ENCODE data around the gene RPS3. TPM values are rescaled to one million over a fixed set of nuclear protein-coding genes. Genes with fewer than 3 reads are reported as not detected.
"Not testable (repeated sequence)": the region's sequence is repeated elsewhere in the genome, so short reads cannot be mapped to it uniquely, and the experiment has no call there.

Gene RPS3
- total RNA-seq, 1 donor: 1,703 TPM

DNA sequence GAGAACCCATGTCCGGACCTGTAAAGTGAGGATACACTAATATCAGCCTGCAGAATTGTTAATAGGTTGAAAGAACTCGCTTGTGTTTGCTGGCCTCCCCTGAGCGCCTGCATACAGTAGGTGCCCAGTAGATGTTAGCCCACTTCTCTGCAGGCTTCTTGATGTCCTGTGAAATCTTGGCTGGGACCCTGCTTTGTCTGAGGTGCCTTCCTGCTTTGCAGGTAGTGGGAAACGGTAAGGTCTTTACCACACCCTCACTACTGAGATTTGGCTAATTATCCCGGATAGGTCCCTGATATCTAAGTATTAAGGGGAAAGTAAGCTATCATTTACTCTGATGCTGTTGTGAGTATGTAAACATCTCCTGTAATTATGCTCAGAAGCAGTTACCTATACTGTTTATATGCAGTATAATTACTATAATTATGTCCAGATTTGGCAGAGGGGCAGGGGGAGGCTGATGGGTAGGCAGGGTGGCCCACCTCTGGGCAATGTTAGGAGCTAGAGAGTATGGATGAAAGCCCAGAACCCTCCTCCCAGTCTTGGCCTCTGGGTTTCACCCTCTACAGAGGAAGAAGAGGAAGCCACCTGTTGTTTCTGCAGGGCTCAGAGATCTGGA is 46.6 kb upstream of the RPS3 start:
- DNase-seq (ENCODE audit: low read depth): no peak
- TF ChIP-seq, protein P1, sequence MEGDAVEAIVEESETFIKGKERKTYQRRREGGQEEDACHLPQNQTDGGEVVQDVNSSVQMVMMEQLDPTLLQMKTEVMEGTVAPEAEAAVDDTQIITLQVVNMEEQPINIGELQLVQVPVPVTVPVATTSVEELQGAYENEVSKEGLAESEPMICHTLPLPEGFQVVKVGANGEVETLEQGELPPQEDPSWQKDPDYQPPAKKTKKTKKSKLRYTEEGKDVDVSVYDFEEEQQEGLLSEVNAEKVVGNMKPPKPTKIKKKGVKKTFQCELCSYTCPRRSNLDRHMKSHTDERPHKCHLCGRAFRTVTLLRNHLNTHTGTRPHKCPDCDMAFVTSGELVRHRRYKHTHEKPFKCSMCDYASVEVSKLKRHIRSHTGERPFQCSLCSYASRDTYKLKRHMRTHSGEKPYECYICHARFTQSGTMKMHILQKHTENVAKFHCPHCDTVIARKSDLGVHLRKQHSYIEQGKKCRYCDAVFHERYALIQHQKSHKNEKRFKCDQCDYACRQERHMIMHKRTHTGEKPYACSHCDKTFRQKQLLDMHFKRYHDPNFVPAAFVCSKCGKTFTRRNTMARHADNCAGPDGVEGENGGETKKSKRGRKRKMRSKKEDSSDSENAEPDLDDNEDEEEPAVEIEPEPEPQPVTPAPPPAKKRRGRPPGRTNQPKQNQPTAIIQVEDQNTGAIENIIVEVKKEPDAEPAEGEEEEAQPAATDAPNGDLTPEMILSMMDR (IDR thresholded peaks at IDR 0.05; ENCODE audit: insufficient read depth, low read depth, low read length): no peak
- peak overlapping the region; percentile 76 for H3K4me3 ChIP-seq (ENCODE audit: low read depth, low read length)

DNA sequence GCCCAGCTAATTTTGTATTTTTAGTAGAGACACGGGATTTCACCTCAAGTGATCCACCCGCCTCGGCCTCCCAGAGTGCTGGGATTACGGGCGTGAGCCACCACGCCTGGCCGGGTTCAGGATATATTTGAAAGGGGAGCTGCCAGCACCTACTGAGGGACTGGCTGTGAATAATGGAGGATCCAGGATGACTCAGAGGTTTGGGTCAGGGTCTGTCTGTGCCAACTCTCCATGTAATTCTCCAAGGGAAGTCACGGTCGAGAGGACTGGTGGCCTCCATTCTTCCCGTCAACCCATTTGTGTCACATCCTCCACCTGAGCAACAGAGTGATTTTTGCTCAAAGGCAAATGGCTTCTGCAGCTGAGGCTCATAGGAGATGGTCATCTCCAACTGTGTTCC is 44.3 kb upstream of the RPS3 start:
- TF ChIP-seq, protein P1 (IDR thresholded peaks at IDR 0.05; ENCODE audit: insufficient read depth, low read depth, low read length): no peak
- no peak overlapping the region for H3K4me3 ChIP-seq (ENCODE audit: low read depth, low read length)
- no peak for DNase-seq (ENCODE audit: low read depth)

DNA sequence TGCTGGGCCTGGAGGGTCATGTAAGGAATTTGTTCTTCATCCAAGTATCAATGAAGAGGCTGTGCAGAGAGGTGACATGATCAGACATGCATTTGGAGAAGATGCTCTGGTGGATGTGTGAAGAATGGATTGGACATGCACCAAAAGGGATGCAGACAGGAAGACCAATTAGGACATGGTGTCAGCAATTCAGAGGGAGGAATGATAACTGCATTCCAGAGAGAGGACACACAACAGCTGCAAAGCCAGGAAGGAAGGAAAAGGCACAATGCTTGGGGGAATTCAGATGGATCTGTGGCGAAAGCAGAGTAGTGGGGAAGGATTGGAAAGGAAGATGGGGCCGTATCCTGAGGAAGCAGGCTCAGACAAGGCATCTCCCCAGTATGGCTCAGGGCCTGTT is 42.7 kb upstream of the RPS3 start:
- no peak overlapping the region for H3K4me3 ChIP-seq (ENCODE audit: low read depth, low read length)
- DNase-seq (ENCODE audit: low read depth): peak; percentile 12
- TF ChIP-seq, protein P1 (IDR thresholded peaks at IDR 0.05; ENCODE audit: insufficient read depth, low read depth, low read length): no peak

DNA sequence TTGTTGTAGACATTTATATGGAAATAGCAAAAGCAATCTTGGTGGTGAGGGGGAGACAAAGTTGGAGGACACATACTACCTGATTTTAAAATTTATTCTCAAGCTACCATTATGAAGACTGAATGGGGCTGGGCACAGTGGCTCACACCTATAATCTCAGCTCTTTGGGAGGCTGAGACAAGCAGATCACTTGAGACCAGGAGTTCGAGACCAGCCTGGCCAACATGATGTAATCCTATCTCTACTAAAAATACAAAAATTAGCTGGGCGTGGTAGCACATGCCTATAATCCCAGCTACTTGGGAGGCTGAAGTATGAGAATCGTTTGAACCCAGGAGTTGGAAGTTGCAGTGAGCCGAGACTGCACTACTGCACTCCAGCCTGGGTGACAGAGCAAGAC is 37.0 kb upstream of the RPS3 start:
- not testable (repeated sequence) for H3K4me3 ChIP-seq (ENCODE audit: low read depth, low read length); DNase-seq (ENCODE audit: low read depth)

DNA sequence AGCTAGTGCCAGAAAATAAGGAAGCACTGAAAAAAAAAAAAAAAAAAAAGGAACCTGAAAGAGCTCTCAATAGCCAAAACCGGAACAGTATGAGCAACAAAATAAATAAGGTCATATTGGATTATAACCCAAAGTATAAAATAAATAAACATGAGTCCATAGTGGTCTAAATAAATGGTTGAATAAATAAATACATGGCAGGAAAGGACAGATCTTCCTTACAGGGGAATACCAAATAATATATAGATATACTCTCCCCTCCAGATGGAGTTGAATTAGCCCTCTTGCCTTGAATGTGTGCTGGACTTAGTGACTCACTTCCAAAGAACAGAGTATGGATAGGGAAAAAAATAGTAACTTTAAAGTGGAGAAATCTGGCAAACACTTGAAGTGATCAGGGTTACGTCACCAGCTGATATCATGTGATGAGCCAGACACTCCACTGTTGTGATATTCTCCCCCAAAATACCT is 33.6 kb upstream of the RPS3 start:
- TF ChIP-seq, protein P1 (IDR thresholded peaks at IDR 0.05; ENCODE audit: insufficient read depth, low read depth, low read length): no peak
- no peak overlapping the region for H3K4me3 ChIP-seq (ENCODE audit: low read depth, low read length)
- DNase-seq (ENCODE audit: low read depth): peak; percentile 65

DNA sequence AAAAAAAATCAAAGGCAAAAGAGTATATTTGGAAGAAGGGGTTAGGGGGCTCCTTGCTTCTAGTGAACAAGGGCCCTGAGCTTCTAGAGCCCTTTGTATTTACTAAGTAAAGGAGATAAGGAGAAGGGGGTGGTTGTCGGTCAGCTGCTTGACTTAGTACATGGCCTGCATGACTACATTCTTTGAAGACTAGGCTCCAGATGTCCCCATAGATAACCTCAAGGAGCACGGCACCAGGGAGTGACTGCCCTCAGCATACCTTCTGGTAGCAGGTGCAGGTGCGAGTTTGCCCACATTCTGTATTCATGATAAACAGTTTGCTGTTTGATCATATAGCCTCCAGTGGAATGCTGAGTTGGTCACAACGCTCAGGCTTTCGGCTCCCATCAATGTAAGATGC is 32.5 kb upstream of the RPS3 start:
- DNase-seq (ENCODE audit: low read depth); H3K4me3 ChIP-seq (ENCODE audit: low read depth, low read length): not testable (repeated sequence)

DNA sequence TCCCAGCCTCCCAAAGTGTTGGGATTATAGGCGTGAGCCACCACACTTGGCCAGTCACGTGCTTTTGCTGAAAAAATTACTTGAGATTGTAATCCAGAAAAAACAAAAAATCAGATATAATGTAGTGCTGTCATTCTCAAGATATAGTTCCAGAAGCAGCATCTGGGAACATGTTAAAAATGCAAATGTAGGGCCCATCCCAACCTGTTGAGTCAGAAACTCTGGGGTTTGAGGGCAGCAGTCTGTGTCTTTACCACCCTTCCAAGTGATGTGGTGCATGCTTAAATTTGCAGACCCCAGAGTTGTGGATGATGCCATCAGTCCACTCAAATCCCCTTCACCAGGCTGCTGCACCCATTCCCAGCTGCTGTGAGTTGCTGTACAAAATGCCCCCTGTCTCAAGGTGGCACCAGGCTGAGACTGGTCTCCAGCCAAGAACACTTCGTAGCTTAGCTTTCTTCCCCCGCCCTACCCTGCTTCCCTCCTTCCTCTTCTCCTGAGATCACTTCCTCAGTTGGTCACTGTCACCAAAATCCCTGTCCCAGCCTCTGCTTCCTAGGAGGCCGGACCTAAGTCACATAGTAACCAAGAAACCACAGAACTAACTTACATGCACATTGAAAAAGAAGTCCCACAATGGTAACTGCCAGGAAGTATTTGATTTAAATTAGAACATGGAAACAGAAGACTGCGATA is 29.6 kb upstream of the RPS3 start:
- H3K4me3 ChIP-seq (ENCODE audit: low read depth, low read length): no peak overlapping the region
- DNase-seq (ENCODE audit: low read depth): no peak
- TF ChIP-seq, protein P1 (IDR thresholded peaks at IDR 0.05; ENCODE audit: insufficient read depth, low read depth, low read length): no peak

Data from fibroblast of villous mesenchyme (primary cell).